GM12873 (cell line): ENCODE data around the gene CWC15.
A peak's percentile ranks its signal among the peaks of the same experiment; 100 is the strongest.

Experiments used
- CTCF ChIP-seq: IDR thresholded peaks from 2 replicates; pipeline ENCODE4 v1.5.1; 2012; ENCODE audit warnings: low read depth, mild to moderate bottlenecking, moderate library complexity, low read length, control low read depth; ENCODE audit not compliant: insufficient read depth; ENCODE audit errors: missing control alignments

The CWC15 gene

GRCh38 chr11:94997437-94997836 is 24.1 kb upstream of the CWC15 start:
- TF ChIP-seq CTCF = peak; percentile 15

- no peak for TF ChIP-seq CTCF
Observed at GRCh38 chr11:94993400-94993943, 20.1 kb upstream of the CWC15 start.

- no peak for TF ChIP-seq CTCF
Observed at GRCh38 chr11:94988748-94989147, 15.4 kb upstream of the CWC15 start.

- TF ChIP-seq CTCF = no peak
Observed at GRCh38 chr11:94987378-94987777, 14.0 kb upstream of the CWC15 start.

GRCh38 chr11:94975599-94975998 is 2.2 kb upstream of the CWC15 start:
- no peak for TF ChIP-seq CTCF

GRCh38 chr11:94974178-94974577 is 822 bp upstream of the CWC15 start:
- TF ChIP-seq CTCF = no peak

GRCh38 chr11:94972700-94973098 is 657 bp downstream of the CWC15 start:
- no peak for TF ChIP-seq CTCF
